Caki2 (cell line): Measurements from ENCODE around the gene ERICH4. TPM values are rescaled to one million over a fixed set of nuclear protein-coding genes. Genes with fewer than 3 reads are reported as not detected.
"Not testable (repeated sequence)": the region's sequence is repeated elsewhere in the genome, so short reads cannot be mapped to it uniquely, and the experiment has no call there.

Source experiments
- DNase-seq: peaks from one replicate; pipeline ENCODE4 v3.0.0-alpha.2; 2015; ENCODE audit warnings: low read depth
- in situ Hi-C: cut with HindIII; loops from 2 replicates; pipeline ENCODE4 v1.10.0; 2016; ENCODE audit warnings: low sequenced_read_pairs, low pct_unique_long_range_greater_than_20kb, mixed read lengths
- total RNA-seq: library from RNA; depleted of rRNA; stranded (reverse); fragments of >200 nt; shearing (Covaris generic); gene quantifications from 2 replicates; pipeline ENCODE4 v1.2.3, GENCODE V29; 2014; ENCODE audit warnings: low replicate concordance

The ERICH4 gene
- total RNA-seq, 1 experiment from 2014 or later = not detected

GRCh38 chr19:41449865-41450178 is 6.9 kb downstream of the ERICH4 start:
- no peak for DNase-seq
- in situ Hi-C loops = no loop called here

GRCh38 chr19:41452584-41453275 is 9.8 kb downstream of the ERICH4 start:
- no peak for DNase-seq
- in situ Hi-C loops = no loop called here

GRCh38 chr19:41455936-41456335 is 13.0 kb downstream of the ERICH4 start:
- DNase-seq = no peak
- in situ Hi-C loops = no loop called here

- no peak for DNase-seq
- in situ Hi-C loops = no loop called here
Observed at GRCh38 chr19:41456342-41456918, 13.5 kb downstream of the ERICH4 start.

- in situ Hi-C loops = no loop called here
- DNase-seq = no peak
Observed at GRCh38 chr19:41457241-41457640, 14.3 kb downstream of the ERICH4 start.

GRCh38 chr19:41462497-41462896 is 19.5 kb downstream of the ERICH4 start:
- no peak for DNase-seq
- in situ Hi-C loops = no loop called here

- in situ Hi-C loops, DNase-seq: not testable (repeated sequence)
Observed at GRCh38 chr19:41463257-41464256, 20.6 kb downstream of the ERICH4 start.

GRCh38 chr19:41476583-41476982 is 33.6 kb downstream of the ERICH4 start:
- in situ Hi-C loops = no loop called here
- DNase-seq = no peak

GRCh38 chr19:41478171-41478570 is 35.2 kb downstream of the ERICH4 start:
- no peak for DNase-seq
- in situ Hi-C loops = no loop called here

GRCh38 chr19:41478875-41479756 is 36.2 kb downstream of the ERICH4 start:
- DNase-seq = no peak
- in situ Hi-C loops = no loop called here

- peak; percentile 3 for DNase-seq
- in situ Hi-C loops = no loop called here
Observed at GRCh38 chr19:41479757-41480191, 36.8 kb downstream of the ERICH4 start.

GRCh38 chr19:41480336-41480735 is 37.4 kb downstream of the ERICH4 start:
- in situ Hi-C loops = no loop called here
- DNase-seq = no peak

- in situ Hi-C loops = no loop called here
- DNase-seq = no peak
Observed at GRCh38 chr19:41484822-41485221, 41.9 kb downstream of the ERICH4 start.

GRCh38 chr19:41486953-41487352 is 44.0 kb downstream of the ERICH4 start:
- in situ Hi-C loops = not testable (repeated sequence)

GRCh38 chr19:41492843-41493242 is 49.9 kb downstream of the ERICH4 start:
- no peak for DNase-seq
- in situ Hi-C loops = no loop called here

More at GRCh38 chr19:41486953-41487352, 44.0 kb downstream of the ERICH4 start:
- not testable (repeated sequence) for DNase-seq
